Activated naive CD4-positive, alpha-beta T cell treated with Interleukin-2 at 50 U/mL for 16 hours (primary cell): ENCODE measurements around the gene UQCC2.

ENCODE experiments used
- DNase-seq: peaks from one replicate; pipeline ENCODE4 v3.0.0-alpha.2; 2020

Gene UQCC2

DNA sequence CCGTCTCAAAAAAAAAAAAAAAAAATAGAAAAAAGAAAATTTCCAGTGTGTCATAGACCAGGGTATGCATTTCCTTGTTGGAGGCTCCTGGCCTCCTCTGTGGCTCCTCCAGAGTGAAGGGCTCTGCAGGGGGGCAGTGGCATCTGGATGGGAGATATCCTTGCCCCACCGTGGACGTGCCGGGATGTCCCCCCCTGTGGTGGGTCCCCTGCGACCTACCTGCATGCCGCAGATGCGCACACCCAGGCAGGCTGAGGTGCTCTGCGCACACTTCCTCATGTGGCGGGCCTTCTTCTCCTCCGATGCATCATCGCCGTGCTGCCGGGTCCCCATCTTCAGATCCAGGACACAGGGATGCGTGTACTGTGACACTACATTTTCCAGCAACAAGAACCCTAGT, 13.7 kb upstream of the UQCC2 start:
- DNase-seq = no peak

DNA sequence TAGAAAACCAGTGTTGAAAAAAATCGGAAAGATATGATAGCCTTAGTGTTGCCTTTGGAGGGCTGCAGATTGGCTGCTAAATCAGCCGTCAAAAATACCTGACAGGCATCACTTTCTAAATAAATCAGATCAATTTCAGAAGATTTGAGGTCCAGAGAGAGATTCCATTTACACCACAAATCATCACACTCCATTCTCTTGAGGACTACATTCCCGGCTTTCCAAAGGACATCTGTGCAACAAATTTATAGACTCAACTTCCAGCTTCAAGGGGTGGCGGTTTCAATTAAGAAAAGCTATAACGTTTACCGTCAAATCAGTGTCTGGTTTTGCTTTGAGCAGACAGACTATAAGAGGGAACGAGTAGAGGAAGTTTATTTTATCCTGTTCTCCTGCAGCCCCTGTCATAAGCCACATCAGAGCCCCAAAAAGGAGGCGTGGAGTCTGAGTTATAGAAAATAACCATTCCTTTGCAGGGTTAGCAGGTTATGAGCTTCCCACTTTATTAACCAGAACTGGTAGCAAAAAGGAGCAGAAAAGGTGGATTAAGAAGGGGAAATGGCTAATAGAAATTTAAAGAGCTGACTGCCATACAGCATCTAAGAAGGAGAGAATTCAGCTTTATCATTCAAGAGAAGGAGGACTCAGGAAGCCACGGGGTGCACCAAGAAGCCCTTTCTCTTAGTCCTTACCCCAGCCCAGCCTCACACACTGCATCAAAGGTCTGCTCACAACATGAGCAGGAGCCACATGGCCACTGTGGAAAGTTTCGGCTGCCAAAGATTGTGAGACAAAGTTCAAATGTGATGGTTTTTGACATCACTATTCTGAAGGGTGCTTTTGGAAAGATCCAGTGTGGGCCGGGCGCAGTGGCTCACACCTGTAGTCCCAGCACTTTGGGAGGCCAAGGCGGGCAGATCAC, 12.9 kb upstream of the UQCC2 start:
- DNase-seq = no peak

DNA sequence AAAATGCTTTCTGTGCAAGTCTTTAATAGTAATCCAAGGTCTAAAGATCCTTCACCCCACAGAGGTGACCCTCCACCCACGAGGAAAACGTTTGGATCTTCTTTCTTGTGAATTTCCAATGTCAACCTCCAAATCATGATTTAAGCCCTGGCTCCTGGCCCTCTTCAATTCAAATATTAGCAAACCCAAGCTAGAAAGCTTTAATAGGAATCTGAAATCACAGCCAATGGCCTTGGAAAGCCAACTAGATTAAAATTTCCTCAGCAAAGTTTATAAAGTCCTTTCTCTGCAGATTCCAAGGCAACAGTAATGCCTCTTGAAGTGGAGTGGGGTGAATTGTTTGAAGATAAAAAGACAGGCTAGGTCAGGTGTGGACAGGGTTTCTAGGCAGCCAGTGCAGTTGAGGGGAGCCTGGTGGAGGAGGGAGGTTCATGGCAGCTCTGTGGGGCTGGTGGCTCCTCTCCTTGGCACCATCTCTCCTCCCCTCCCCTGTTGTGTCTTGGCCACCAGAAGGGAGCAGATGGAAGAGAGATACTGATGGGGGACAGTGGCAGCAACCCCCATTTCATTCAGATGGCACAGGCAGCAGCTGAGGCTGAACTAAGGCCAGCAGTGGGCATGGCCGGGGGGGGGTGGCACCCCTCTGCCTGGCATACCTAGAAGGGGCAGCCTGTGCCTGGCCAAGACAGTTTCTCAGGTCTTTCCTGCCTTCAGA, 12.0 kb upstream of the UQCC2 start:
- DNase-seq = no peak

DNA sequence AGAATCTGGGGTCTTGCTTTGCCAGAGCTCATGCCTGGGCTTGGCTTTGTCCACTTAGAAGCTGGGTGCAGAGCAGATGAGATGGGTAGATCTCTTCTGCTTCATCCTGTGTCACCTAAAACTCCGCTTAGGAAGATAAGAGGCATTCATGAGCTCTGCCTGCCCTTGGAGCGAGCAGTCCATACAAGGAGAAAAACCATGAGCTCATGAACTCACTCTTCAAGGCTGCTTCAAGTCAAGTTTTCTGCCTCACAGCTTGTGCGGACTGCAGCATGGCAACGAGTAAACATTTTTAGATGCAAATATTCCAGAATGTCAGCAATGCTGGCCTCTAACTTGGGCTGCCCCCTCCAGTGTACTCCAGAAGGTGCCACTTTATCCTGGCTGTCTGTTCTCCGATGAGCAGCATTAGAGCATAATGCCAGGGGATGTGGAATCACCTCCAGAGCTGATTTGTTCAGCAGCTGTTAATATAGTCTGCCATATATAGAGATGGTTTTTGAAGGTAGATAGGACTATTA, 10.7 kb upstream of the UQCC2 start:
- DNase-seq = no peak

DNA sequence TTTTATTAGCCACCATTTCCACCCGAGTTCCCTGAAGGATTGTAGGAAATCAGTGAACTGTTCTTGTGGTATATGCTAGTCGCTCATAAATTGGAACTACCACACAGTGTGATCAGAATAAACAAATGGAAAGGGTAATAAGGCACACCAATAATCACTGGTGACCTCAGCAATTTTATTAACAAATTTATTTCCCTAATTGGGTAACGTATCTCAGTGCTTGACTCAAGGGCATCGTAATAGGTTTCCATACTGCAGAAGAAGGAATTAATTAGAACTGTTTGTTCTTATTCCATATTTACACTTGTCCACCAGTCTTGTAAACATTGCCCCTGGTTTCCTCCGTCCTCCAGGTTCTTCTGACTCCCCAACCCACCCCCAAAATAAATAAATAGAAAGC, 10.0 kb upstream of the UQCC2 start:
- DNase-seq = no peak

DNA sequence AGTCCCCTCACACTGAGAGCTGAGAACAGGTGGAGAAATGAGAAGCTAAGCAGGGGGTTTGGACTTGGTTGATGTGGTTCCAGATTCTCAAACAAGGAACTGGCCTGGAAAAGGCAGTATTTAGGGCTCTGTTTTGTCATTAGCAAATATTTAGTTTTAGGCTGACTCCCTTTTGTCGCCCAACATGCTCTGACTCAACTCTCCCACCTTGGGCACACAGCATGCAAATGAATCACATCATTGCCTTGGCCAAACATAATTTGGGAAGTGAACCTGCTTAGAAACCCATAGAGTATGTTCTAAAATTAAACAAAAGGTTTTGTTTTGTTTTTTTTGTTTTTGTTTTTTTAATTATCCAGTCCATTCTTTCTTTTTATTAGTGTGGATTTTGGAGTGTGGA, 9.5 kb upstream of the UQCC2 start:
- DNase-seq = no peak

DNA sequence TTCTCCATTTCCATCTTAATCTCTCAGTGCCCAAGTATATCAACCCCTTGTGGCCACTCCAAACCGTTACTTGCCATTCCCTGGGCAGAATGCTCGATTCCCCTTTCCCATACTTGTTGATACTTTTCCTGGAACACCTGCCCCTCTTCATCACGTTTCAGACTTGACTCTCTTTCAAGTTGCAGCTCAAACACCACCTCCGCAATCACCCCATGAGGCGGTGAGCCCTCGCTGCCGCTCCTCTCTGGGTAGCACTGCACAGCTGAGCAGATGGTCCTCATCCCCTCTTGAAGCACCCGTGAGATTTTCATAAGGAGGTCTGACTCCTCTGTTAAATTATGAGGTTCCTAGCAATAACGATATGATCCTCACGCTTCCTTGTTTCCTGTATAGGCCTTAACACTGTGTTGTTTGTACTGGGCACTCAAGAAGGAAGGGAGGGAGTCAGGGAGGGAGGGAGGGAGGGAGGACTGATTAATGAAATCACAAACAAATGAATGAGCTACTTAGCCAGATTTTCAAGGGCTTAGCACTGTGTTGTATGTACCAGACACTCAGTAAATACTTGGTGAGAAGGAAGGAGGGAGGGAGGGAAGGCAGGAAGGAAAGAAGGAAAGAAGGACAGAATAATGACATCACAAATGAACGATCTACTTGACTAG, 8.0 kb upstream of the UQCC2 start:
- DNase-seq = no peak

DNA sequence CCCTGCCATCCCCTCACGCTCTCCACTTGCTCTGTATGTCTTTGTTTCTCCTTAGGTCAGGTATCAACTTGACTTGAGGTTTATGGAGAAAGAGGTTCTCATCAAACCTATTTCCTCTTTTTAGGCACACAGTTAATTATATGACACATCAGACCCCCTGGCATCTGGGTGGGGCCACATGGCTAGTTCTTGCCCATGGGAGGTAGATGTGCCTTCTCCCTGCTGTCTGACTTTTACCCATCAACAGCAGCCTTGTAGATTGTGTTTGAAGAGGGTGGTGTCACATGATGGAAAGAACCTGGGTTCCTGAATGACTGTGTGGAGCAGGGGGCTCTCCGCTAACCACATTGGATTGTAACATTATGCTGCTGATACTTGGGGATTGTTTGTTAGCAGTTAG, 7.2 kb upstream of the UQCC2 start:
- DNase-seq = no peak

DNA sequence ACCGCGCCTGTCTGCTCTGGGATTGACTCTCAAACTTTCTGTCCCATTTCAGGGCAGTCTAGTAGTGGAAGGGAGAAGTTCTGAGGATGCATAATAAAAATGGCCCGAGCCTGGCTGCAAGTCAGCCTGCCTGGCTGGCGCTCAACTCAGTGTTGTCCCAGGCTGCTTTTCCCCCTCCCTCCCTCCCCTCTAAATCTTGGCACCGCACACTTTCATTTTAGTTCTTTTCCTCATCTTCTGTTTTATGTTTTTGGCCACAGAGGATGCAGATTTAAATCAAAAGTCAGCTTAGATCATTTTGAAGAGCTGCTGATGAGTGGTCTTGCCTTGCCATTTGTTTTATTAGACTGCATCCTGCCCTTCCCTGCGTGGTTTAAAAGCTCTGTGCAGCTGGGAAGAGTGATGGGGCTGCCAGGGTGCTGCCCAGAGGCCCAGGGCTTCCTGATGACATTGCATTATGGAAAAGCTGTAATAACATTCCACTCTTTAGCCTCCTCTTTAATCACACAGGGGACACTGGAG, 6.5 kb upstream of the UQCC2 start:
- no peak for DNase-seq

DNA sequence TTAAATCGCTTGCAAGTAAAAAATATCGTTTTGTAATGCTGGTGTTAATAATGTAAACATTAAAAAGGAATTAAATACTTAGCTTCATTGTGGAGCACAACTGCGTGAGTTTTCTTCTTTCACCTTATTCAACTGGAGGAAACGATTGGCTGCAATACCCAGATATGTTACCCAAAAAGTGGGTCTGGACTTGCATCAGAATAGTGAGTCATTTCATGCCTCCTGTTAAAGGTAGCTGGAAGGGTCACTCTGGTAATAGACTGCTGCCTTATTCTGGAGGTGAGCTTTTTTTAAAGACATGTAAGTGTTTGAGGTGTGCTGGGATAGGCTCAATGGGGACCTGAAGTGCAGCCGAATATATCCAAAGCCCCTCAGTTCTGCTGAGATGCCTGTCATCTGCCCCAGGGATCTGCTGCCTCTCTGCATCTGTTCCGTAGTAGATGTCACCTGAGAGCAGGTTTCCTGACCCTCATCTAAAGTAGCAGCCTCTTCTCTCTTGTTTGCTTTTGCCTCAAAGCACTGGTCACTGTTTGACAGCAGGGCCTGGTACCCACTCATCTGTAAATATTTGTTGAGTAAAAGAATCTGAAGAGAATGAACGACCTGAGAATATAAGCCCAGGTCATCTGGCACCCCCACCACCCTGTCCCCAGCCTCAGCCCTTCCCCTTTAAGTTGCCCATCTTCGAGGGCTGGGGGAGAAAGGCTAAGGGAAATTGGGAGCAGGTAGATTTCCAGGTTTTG, 5.6 kb upstream of the UQCC2 start:
- DNase-seq = no peak

DNA sequence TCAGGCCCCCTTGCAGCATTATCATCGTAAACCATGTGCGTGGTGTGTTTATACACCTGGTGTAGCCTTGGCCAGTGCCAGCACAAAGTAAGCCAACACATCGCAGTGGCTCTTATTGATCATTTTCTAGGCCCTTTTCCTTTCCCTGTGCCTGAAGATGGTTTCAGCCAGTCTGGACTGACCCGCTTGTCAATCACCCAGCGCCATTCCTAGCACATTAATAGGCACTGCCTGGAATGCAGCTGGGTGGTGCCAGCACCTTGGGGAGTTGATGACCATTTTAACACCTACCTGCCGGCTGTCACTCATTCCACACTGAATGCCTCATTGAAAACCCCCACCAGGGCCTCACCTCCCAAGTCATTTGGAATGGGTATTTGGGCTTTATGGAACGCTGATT, 4.9 kb upstream of the UQCC2 start:
- DNase-seq = no peak

DNA sequence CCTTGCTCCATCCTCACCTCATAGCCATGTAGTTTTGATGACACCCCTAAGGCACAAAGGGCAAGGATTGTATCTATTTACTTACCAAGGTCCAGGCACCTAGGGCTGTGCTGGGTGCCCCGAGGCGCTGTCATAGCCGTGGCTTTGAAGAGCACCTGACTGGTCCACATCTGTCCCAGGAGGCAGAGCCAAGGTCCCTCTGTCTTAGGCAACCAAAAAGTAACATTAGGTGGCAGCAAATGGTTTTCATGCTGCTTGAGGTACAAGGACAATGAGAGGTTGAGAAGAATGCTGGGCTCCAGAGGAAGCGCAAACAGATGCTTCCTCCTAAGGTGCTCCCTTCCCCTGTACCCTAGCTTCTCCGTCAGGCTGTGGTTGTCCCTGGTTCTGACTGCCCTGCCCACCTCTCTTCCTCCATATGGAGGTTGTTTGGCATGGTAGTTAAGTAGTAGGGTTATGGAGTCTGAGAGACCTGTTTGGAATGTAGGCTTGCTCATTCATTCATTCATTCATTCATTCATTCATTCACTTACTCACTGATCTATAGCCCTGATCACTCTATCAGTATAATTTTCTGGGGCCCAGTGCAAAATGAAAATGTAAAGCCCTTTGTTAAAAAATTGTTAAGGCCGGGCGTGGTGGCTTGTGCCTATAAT, 3.0 kb upstream of the UQCC2 start:
- DNase-seq = no peak

DNA sequence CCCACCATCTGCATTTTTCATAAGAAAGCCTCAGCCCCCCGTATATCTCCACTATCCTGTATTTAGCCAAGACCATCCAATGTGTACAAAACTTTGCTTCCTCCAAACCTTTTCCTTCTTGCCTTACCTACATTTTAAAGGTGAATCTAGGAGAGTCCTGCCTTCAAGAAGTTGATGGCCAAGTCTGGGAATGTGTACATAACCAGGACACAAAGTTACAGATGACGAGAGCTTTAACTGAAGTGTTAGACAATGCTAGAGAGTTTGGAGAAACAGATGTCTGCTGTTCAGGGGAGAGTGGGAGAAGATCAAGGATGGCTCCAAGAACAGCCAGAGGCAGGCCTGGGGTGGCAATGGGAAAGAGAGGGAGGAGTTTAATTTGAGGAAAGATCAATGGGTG, 2.3 kb upstream of the UQCC2 start:
- no peak for DNase-seq

DNA sequence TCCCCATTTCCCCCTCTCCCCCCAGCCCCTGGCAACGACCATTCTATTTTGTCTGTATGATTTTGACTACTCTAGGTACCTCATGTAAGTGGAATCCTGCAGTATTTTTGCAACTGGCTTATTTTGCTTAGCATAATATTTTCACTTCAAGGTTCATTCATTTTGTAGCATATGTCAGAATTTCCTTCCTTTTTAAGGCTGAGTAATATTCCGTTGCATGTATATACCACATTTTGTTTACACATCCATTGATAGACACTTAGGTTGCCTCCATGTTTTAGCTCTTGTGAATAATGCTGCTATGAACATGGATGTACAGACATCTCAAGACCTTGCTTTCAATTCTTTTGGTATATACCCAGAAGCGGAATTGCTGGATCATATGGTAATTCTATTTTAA, 1.4 kb upstream of the UQCC2 start:
- DNase-seq = no peak

DNA sequence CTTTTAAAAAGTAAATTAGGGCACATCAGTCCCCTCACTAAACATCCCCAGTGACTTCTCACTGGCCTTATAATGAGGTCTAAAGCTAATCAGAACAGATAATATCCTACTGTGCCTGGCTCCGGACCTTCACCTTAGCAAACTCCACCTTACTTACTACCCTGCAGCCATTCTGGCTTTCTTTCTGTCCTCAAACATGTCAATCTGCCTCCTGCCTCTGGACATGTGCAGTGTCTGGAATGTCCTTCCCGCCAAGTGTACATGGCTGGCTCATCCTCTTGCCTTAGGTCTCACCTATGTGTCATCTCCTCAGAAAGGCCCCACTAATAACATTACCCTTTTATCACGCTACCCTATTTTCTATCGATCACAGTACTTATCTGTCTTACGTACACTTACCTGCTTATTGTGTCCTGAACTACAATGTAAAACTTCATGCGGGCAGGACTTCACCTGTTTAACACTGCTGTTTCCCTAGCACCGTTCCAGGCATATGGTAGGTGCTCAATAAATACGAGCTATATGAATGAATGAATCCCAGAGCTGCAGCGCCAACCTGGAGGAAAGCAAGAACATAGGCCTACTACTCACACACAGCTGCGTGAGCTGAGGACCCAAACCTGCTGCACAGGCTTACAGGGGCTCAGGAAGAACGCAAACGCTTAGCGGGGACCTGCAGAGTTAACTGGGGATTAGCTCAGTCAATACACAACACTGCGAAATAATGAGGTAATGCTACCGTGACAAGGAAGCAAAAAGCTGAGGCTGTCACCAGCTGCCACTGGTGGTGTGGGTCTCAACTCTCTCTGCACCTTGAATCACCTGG, 991 bp downstream of the UQCC2 start:
- no peak for DNase-seq

DNA sequence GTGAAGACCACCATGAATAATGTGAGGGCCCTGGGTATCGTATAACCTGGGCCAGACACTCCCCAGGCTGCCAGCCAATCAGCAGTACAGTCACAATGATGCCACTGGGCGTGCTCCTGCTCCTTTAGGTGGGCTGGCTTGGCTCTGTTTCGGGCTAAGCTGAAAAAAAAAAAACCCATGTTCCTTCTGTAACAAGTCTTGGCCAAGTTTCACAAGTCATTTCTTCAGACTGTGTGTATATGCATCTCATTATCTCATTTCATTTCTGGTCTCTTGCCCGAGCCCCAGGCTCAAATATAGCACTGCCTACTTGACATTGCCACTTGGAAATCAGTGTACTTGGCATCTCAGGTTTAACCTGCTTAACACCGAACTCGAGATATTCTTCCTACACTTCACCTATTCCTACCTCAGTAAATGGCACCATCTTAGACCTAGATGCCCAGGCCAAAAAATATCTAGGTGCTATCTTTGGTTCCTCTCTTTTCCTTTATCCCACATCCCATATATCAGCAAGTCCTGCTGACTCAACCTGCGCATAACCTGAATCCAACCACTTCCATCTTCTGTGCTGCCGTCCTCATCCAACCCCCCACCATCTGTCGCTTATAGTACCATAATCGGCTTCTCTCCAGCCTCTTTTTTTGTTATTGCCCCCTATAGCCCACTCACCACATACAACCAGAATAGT, 1.8 kb downstream of the UQCC2 start:
- DNase-seq = no peak

DNA sequence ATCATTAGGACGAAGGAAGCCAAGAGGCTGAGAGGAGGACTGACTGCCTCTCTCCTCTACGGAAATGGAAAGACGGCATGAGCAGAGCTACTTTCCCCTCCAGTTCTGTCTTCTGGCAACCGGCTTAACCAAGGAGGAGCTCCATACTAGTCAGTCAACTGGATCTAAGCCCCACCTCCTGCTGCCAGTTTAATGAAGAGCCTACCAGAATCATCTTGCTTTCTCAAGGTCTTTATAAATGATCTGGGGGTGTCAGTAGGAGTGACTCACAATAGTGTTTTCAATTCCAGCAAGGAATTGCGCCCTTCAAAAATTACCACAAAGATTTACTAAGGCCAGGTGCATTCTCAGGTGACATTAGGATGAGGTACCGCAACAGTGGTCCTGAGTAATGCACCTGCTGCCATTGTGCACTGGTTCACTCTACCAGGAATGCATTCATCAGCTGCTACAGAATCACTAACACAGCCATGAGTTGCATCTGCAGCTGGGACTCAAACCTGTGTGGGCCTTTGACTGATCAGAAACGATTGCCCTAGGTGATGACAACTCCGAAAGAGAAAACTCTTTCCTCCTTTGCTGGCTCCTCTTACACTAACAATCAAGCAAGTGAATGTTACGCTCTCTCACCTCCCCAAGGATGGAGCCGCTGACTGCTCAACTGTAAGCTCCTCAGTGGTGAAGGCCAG, 2.8 kb downstream of the UQCC2 start:
- DNase-seq = no peak

DNA sequence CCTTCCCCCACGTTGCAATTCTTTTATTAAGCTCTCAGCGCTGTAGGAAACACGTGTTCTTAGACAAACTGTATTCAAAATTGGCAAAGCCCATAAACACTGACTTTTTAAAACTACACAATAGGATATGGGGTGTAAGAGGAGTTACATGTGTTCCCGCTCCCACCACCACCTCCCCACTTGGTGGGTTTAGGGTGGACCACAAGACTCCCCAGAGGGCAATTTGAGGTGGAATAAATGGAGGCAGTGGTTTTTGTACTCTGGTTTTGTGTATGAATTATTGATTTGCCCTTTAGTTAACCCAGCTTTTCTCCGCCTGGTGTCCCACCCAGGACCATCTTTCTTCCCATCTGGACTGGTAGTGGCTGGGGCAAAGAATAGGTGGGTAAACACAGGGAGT, 3.7 kb downstream of the UQCC2 start:
- DNase-seq = no peak

DNA sequence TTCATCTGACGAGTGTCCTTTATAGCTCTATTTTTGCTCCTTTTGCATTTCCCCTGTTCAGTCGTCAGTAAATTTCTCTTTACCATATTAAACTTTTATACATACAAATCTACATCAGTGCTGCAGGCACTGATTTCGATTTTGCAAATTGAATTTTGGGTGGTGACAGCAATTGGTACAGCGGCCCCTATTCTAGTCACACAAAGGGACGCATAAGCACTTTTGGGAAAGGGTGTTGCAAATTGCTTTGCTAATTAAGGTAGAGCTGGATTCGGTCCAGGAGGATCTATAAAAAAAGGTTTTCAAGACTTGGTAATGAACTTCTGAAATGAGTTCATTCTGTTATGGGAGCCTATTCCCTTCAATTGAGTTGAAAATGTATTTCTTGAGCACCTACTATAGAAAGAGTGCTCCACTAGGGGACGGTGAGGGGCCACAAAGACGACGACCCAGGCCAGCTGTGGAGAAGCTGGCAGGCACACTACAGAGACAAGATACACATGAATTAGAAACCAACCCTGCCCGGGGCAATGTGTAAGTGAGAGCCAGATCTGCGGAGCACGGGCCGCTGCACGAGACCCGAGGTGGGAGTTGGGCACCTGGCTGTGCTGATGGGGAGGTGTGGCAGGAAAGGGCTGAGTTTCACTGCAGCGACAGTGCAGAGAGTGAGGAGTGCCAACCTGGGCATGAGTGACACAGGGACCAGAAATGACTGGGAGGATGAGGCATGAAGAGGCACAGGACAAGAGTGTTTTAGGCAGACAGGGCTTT, 5.4 kb downstream of the UQCC2 start:
- no peak for DNase-seq
